Measurements from ENCODE around the gene LRIF1.

LRIF1 gene

GRCh38 chr1:110952031-110952430 is 11.7 kb downstream of the LRIF1 start:
- Histone ChIP-seq H3K79me1 (ENCODE audit: low read depth, low read length) (no peaks in the 10 kb centered on the region), H3K4ac (ENCODE audit: low read length) (no peak overlapping the region), H3K4me3 (ENCODE audit: low read length in 2 of 2) (no peak overlapping the region), H3K36me3 (replicated peaks in 1 of 2; ENCODE audit: control insufficient read depth in 2 of 2, insufficient read depth in 2 of 2, low read length in 2 of 2) (peaks cover 0 to 62% of the 10 kb centered on the region in 2 donors), H3K14ac (ENCODE audit: low read length) (no peak overlapping the region), H4K91ac (ENCODE audit: low read depth, low read length, poor library complexity) (no peak overlapping the region), H2AK5ac (ENCODE audit: low read depth, low read length) (no peak overlapping the region), H4K8ac (ENCODE audit: low read depth, low read length) (no peak overlapping the region), H2BK12ac (ENCODE audit: low read length) (no peak overlapping the region), H3K18ac (ENCODE audit: low read length) (no peak overlapping the region), H3K23ac (ENCODE audit: low read depth, low read length, poor library complexity) (no peak overlapping the region), H2AFZ (ENCODE audit: low read length) (no peak overlapping the region), H3K27ac (replicated peaks; ENCODE audit: low read length) (no peak overlapping the region), H3K27me3 (ENCODE audit: control insufficient read depth in 3 of 3, insufficient read depth in 3 of 3, low read depth in 1 of 3, low read length in 3 of 3) (no peaks in the 10 kb centered on the region), H3K9me3 (replicated peaks in 1 of 2; ENCODE audit: control insufficient read depth in 2 of 2, insufficient read depth in 1 of 2, low read depth in 1 of 2, low read length in 2 of 2) (peaks cover 0 to 3% of the 10 kb centered on the region in 2 donors), H2BK120ac (ENCODE audit: low read depth, low read length) (no peak overlapping the region), H2BK5ac (ENCODE audit: low read length) (no peak overlapping the region), H3K4me2 (ENCODE audit: insufficient read depth, low read length, poor library complexity, severe bottlenecking) (no peak overlapping the region), H2BK15ac (ENCODE audit: low read length) (no peak overlapping the region), H3K4me1 (ENCODE audit: control insufficient read depth in 2 of 2, insufficient read depth in 1 of 2, low read depth in 1 of 2, low read length in 2 of 2) (no peaks in the 10 kb centered on the region), H3K9ac (ENCODE audit: low read depth, low read length, poor library complexity) (no peak overlapping the region)
- WGBS, 2 donors (ENCODE audit: extremely low coverage in 2 of 2, insufficient read length in 2 of 2, insufficient replicate concordance in 1 of 2), result no CpG with 5 or more reads among the region's 2 CpGs
- DNase-seq (ENCODE audit: low spot score), result no peak

GRCh38 chr1:110951161-110951560 is 12.6 kb downstream of the LRIF1 start:
- WGBS, 2 donors (ENCODE audit: extremely low coverage in 2 of 2, insufficient read length in 2 of 2, insufficient replicate concordance in 1 of 2), result no CpG with 5 or more reads among the region's 1 CpG
- Histone ChIP-seq H2BK5ac (ENCODE audit: low read length) (no peak overlapping the region), H3K4me1 (ENCODE audit: control insufficient read depth in 2 of 2, insufficient read depth in 1 of 2, low read depth in 1 of 2, low read length in 2 of 2) (no peaks in the 10 kb centered on the region)

GRCh38 chr1:110948038-110948810 is 15.5 kb downstream of the LRIF1 start:
- Histone ChIP-seq H3K4me1 (ENCODE audit: control insufficient read depth in 2 of 2, insufficient read depth in 1 of 2, low read depth in 1 of 2, low read length in 2 of 2) (no peaks in the 10 kb centered on the region), H3K4me2 (ENCODE audit: insufficient read depth, low read length, poor library complexity, severe bottlenecking) (no peak overlapping the region), H3K27ac (replicated peaks; ENCODE audit: low read length) (no peak overlapping the region), H3K4me3 (ENCODE audit: low read length in 2 of 2) (no peak overlapping the region), H3K9me3 (replicated peaks in 1 of 2; ENCODE audit: control insufficient read depth in 2 of 2, insufficient read depth in 1 of 2, low read depth in 1 of 2, low read length in 2 of 2) (no peaks in the 10 kb centered on the region), H3K23ac (ENCODE audit: low read depth, low read length, poor library complexity) (no peak overlapping the region), H3K36me3 (replicated peaks in 1 of 2; ENCODE audit: control insufficient read depth in 2 of 2, insufficient read depth in 2 of 2, low read length in 2 of 2) (peaks cover 0 to 67% of the 10 kb centered on the region in 2 donors), H2BK12ac (ENCODE audit: low read length) (no peak overlapping the region), H3K14ac (ENCODE audit: low read length) (no peak overlapping the region), H4K8ac (ENCODE audit: low read depth, low read length) (no peak overlapping the region), H3K9ac (ENCODE audit: low read depth, low read length, poor library complexity) (no peak overlapping the region), H2BK15ac (ENCODE audit: low read length) (no peak overlapping the region), H2AK5ac (ENCODE audit: low read depth, low read length) (no peak overlapping the region), H3K27me3 (ENCODE audit: control insufficient read depth in 3 of 3, insufficient read depth in 3 of 3, low read depth in 1 of 3, low read length in 3 of 3) (no peaks in the 10 kb centered on the region), H3K4ac (ENCODE audit: low read length) (no peak overlapping the region), H3K79me1 (ENCODE audit: low read depth, low read length) (no peaks in the 10 kb centered on the region), H2BK5ac (ENCODE audit: low read length) (no peak overlapping the region), H2BK120ac (ENCODE audit: low read depth, low read length) (no peak overlapping the region), H4K91ac (ENCODE audit: low read depth, low read length, poor library complexity) (no peak overlapping the region), H3K18ac (ENCODE audit: low read length) (no peak overlapping the region), H2AFZ (ENCODE audit: low read length) (no peak overlapping the region)
- WGBS, 2 donors (ENCODE audit: extremely low coverage in 2 of 2, insufficient read length in 2 of 2, insufficient replicate concordance in 1 of 2), result no CpG with 5 or more reads among the region's 10 CpGs
- DNase-seq (ENCODE audit: low spot score), result no peak

More at GRCh38 chr1:110951161-110951560, 12.6 kb downstream of the LRIF1 start:
- Histone ChIP-seq H3K4me3 (ENCODE audit: low read length in 2 of 2) (no peak overlapping the region), H2BK12ac (ENCODE audit: low read length) (no peak overlapping the region), H3K27me3 (ENCODE audit: control insufficient read depth in 3 of 3, insufficient read depth in 3 of 3, low read depth in 1 of 3, low read length in 3 of 3) (no peaks in the 10 kb centered on the region), H3K23ac (ENCODE audit: low read depth, low read length, poor library complexity) (no peak overlapping the region), H2BK120ac (ENCODE audit: low read depth, low read length) (no peak overlapping the region), H3K36me3 (replicated peaks in 1 of 2; ENCODE audit: control insufficient read depth in 2 of 2, insufficient read depth in 2 of 2, low read length in 2 of 2) (peaks cover 0 to 62% of the 10 kb centered on the region in 2 donors), H4K8ac (ENCODE audit: low read depth, low read length) (no peak overlapping the region), H2BK15ac (ENCODE audit: low read length) (no peak overlapping the region), H4K91ac (ENCODE audit: low read depth, low read length, poor library complexity) (no peak overlapping the region), H2AK5ac (ENCODE audit: low read depth, low read length) (no peak overlapping the region), H3K4me2 (ENCODE audit: insufficient read depth, low read length, poor library complexity, severe bottlenecking) (no peak overlapping the region), H2AFZ (ENCODE audit: low read length) (no peak overlapping the region), H3K27ac (replicated peaks; ENCODE audit: low read length) (no peak overlapping the region), H3K9ac (ENCODE audit: low read depth, low read length, poor library complexity) (no peak overlapping the region), H3K14ac (ENCODE audit: low read length) (no peak overlapping the region), H3K79me1 (ENCODE audit: low read depth, low read length) (no peaks in the 10 kb centered on the region), H3K18ac (ENCODE audit: low read length) (no peak overlapping the region), H3K4ac (ENCODE audit: low read length) (no peak overlapping the region), H3K9me3 (replicated peaks in 1 of 2; ENCODE audit: control insufficient read depth in 2 of 2, insufficient read depth in 1 of 2, low read depth in 1 of 2, low read length in 2 of 2) (no peaks in the 10 kb centered on the region)
- no peak for DNase-seq (ENCODE audit: low spot score)

GRCh38 chr1:110945626-110946025 is 18.1 kb downstream of the LRIF1 start:
- Histone ChIP-seq H3K14ac (ENCODE audit: low read length) (no peak overlapping the region), H2AFZ (ENCODE audit: low read length) (no peak overlapping the region), H4K91ac (ENCODE audit: low read depth, low read length, poor library complexity) (no peak overlapping the region), H2BK12ac (ENCODE audit: low read length) (no peak overlapping the region), H3K79me1 (ENCODE audit: low read depth, low read length) (no peaks in the 10 kb centered on the region), H3K4me2 (ENCODE audit: insufficient read depth, low read length, poor library complexity, severe bottlenecking) (no peak overlapping the region), H3K9ac (ENCODE audit: low read depth, low read length, poor library complexity) (no peak overlapping the region), H3K4me3 (ENCODE audit: low read length in 2 of 2) (no peak overlapping the region), H2AK5ac (ENCODE audit: low read depth, low read length) (no peak overlapping the region), H4K8ac (ENCODE audit: low read depth, low read length) (no peak overlapping the region), H2BK5ac (ENCODE audit: low read length) (no peak overlapping the region), H3K9me3 (replicated peaks in 1 of 2; ENCODE audit: control insufficient read depth in 2 of 2, insufficient read depth in 1 of 2, low read depth in 1 of 2, low read length in 2 of 2) (no peaks in the 10 kb centered on the region), H3K27ac (replicated peaks; ENCODE audit: low read length) (no peak overlapping the region), H3K36me3 (replicated peaks in 1 of 2; ENCODE audit: control insufficient read depth in 2 of 2, insufficient read depth in 2 of 2, low read length in 2 of 2) (peaks cover 0 to 43% of the 10 kb centered on the region in 2 donors), H3K4me1 (ENCODE audit: control insufficient read depth in 2 of 2, insufficient read depth in 1 of 2, low read depth in 1 of 2, low read length in 2 of 2) (no peaks in the 10 kb centered on the region), H2BK15ac (ENCODE audit: low read length) (no peak overlapping the region), H3K23ac (ENCODE audit: low read depth, low read length, poor library complexity) (no peak overlapping the region), H2BK120ac (ENCODE audit: low read depth, low read length) (no peak overlapping the region), H3K18ac (ENCODE audit: low read length) (no peak overlapping the region), H3K27me3 (ENCODE audit: control insufficient read depth in 3 of 3, insufficient read depth in 3 of 3, low read depth in 1 of 3, low read length in 3 of 3) (no peaks in the 10 kb centered on the region), H3K4ac (ENCODE audit: low read length) (no peak overlapping the region)
- DNase-seq (ENCODE audit: low spot score), result no peak
- WGBS, 2 donors (ENCODE audit: extremely low coverage in 2 of 2, insufficient read length in 2 of 2, insufficient replicate concordance in 1 of 2), result no CpG with 5 or more reads among the region's 2 CpGs

Data from neuronal stem cell (in vitro differentiated cells).